Stomach (tissue), 19 donors: Measurements from ENCODE around the gene RHBDL1. TPM values are rescaled to one million over a fixed set of nuclear protein-coding genes. Genes with fewer than 3 reads are reported as not detected.
A peak's percentile ranks its signal among the peaks of the same experiment; 100 is the strongest.

ENCODE experiments used
- DNase-seq, 2 donors: peaks; one replicate each; pipeline versions ENCODE4 v3.0.0 to v3.0.0-alpha.2; 2013 to 2019
- H3K27ac ChIP-seq, 5 donors: fragments of 200-600 bp in 4 of 5; sonication (generic) in 4 of 5; one replicate each; pipeline ENCODE4 v1.5.1; 2013 to 2019; ENCODE audit warnings: mild to moderate bottlenecking in 1 of 5, moderate library complexity in 1 of 5
- H3K27me3 ChIP-seq, 3 donors: fragments of 200-600 bp; sonication (generic); one replicate each; pipeline ENCODE4 v1.5.1; 2017 to 2019; ENCODE audit warnings: mixed run types in 1 of 3
- H3K36me3 ChIP-seq, 4 donors: fragments of 200-600 bp; sonication (generic); 1 replicate in 3 of 4; 2 replicates in 1 of 4; pipeline ENCODE4 v1.5.1; 2016 to 2019
- H3K4me1 ChIP-seq, 4 donors: fragments of 200-600 bp; sonication (generic); one replicate each; pipeline ENCODE4 v1.5.1; 2016 to 2019
- H3K4me3 ChIP-seq, 4 donors: fragments of 200-600 bp; sonication (generic) in 3 of 4; one replicate each; pipeline ENCODE4 v1.5.1; 2016 to 2019; ENCODE audit warnings: mild to moderate bottlenecking in 1 of 4
- H3K9me3 ChIP-seq, 4 donors: fragments of 200-600 bp; sonication (generic); one replicate each; pipeline ENCODE4 v1.5.1; 2016 to 2019
- EP300 ChIP-seq: sonication (generic); formaldehyde crosslinking; IDR thresholded peaks from one replicate; pipeline ENCODE4 v1.6.1; 2017; ENCODE audit warnings: antibody characterized with exemption
- POLR2A ChIP-seq, 4 donors: fragments of 450-650 bp; IDR thresholded peaks; one replicate each; pipeline ENCODE4 v1.6.1; 2016; ENCODE audit warnings: antibody characterized with exemption in 4 of 4, control low read depth in 2 of 4, mild to moderate bottlenecking in 1 of 4, moderate library complexity in 1 of 4
- POLR2AphosphoS5 ChIP-seq, 3 donors: sonication (generic); formaldehyde crosslinking; IDR thresholded peaks; one replicate each; pipeline ENCODE4 v1.6.1; 2016; ENCODE audit warnings: antibody characterized with exemption in 3 of 3
- WGBS, 5 donors: extraction: QIAGEN DNeasy Blood & Tissue Kit in 3 of 5; methylation state at CpG; one replicate each; pipeline versions ENCODE4 v1.1.5 to v1.1.7; 2013 to 2018; 5-methylcytosine and 5-hydroxymethylcytosine counted together
- intact Hi-C: fragments of 100-400 bp; cut with DNase I; formaldehyde crosslinking; loops from one replicate; pipeline ENCODE4 v1.15.1; 2023; ENCODE audit warnings: low total_unique reads
- long read RNA-seq, 10 donors: transcript quantifications; one replicate each; lab custom pipeline, GENCODE V29; 2026
- polyA plus RNA-seq, 3 donors: library from polyadenylated mRNA; stranded (reverse); fragments of 200-250 nt; gene quantifications; one replicate each; pipeline ENCODE4 v1.2.3, GENCODE V29; 2013
- total RNA-seq, 5 donors: library from RNA; depleted of rRNA; stranded (reverse); fragments of >200 nt; gene quantifications; one replicate each; pipeline versions ENCODE4 v1.1.0 to v1.2.3, GENCODE V29; 2014 to 2016
- TF ChIP-seq, protein P1 (sequence below), 7 experiments: fragments of 450-650 bp in 4 of 7; fragments of 200-600 bp in 3 of 7; sonication (generic) in 3 of 7; IDR thresholded peaks; one replicate each; pipeline ENCODE4 v1.5.1; 2016 to 2019; ENCODE audit warnings: antibody characterized with exemption in 7 of 7, control low read depth in 2 of 7, mild to moderate bottlenecking in 1 of 7
- donor health status: healthy with polysubstance abuse.
- donor health status: Bipolar disorder and iron deficiency.
- donor health status: healthy.

The RHBDL1 gene
- total RNA-seq (10 to 100 TPM in 1 of 5 donors, 1 to 10 TPM in 2, not detected in 2; 1.3 to 48.7 (median 6.7) TPM), polyA plus RNA-seq (1 to 10 TPM in 2 of 3 donors, not detected in 1; 2.1 to 3.3 TPM)
- long read RNA-seq, donor 1: 0 reads
- long read RNA-seq, donor 2: 0 reads
- long read RNA-seq, donor 3: 0 reads
- long read RNA-seq, donor 4: 0 reads
- long read RNA-seq, donor 5: 0 reads
- long read RNA-seq, donor 6: 0 reads
- long read RNA-seq, donor 7: 0 reads
- long read RNA-seq, donor 8: 0 reads
- long read RNA-seq, donor 9: 0 reads
- long read RNA-seq, donor 10: 0 reads

DNA sequence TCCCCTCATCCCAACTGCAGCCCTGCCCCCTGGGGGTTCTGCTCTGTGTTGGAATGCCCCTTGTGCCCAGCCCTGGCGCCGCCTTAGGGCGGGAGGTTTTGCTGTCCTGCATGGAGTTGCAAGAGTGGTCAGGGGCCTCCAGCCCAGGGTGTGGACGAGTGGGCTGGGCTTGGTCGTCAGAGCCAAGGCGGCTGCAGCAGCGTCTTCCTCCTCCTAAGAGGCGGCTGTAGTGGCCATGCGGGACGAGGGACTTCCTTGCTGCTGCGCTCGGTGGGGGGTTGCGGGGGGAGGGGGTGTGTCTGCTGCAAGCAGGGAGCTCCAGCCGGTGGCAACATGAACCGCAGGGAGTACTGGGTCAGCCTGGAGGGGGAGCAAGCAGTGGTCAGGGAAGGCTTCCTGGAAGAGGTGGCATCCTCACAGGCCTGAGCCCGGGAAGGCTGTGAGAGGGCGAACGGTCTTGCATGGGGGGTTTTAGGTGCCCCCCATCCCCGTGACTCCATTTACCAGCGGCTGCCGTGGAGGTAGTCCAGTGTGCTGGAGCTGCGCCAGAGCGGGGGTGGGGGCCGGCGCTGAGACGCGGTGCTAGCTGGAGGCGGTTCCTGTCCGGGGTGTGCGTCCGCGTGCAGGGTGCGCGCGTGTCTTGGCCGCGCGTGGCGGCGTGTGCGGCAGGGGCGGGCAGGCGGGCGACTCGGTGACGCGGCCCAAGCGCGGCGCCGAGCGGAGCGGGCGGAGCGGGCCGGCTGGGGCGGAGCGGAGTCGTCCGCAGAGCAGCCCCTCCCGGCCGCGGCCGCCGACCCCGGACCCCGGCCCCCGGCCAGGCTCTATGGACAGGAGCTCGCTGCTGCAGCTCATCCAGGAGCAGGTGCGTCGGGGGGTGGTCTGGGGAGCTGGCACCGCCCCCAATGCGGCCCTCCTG lies at the start of gene RHBDL1:
TSS of gene RHBDL1 (plus strand) at position 704 of the 916 bp plus-strand sequence. CDS start at position 824, 120 bp downstream.
- 3 to 11% (median 6%) methylated on average over 25 to 73 of the region's 73 CpGs for WGBS, 5 donors
- peaks cover 37 to 42% (median 41%) of the 10 kb centered on the region in 4 donors for H3K36me3 ChIP-seq
- TF ChIP-seq POLR2AphosphoS5 (IDR thresholded peaks at IDR 0.05) (no peak), POLR2A (IDR thresholded peaks at IDR 0.05) (no peak), EP300 (no peak)
- TF ChIP-seq, protein P1, sequence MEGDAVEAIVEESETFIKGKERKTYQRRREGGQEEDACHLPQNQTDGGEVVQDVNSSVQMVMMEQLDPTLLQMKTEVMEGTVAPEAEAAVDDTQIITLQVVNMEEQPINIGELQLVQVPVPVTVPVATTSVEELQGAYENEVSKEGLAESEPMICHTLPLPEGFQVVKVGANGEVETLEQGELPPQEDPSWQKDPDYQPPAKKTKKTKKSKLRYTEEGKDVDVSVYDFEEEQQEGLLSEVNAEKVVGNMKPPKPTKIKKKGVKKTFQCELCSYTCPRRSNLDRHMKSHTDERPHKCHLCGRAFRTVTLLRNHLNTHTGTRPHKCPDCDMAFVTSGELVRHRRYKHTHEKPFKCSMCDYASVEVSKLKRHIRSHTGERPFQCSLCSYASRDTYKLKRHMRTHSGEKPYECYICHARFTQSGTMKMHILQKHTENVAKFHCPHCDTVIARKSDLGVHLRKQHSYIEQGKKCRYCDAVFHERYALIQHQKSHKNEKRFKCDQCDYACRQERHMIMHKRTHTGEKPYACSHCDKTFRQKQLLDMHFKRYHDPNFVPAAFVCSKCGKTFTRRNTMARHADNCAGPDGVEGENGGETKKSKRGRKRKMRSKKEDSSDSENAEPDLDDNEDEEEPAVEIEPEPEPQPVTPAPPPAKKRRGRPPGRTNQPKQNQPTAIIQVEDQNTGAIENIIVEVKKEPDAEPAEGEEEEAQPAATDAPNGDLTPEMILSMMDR (IDR thresholded peaks at IDR 0.05): no peak
- peak within 1 kb of the TSS in 2 of 5 donors; percentile 25 to 67 for H3K27ac ChIP-seq
- H3K4me3 ChIP-seq: peak within 1 kb of the TSS; percentile 36 to 45 (median 38)
- DNase-seq: peak in 1 of 2 donors; percentile 76
- no peaks in the 10 kb centered on the region for H3K9me3 ChIP-seq
- intact Hi-C loops: no loop called here
- peaks cover 22 to 50% (median 47%) of the 10 kb centered on the region in 4 donors for H3K4me1 ChIP-seq
- H3K27me3 ChIP-seq: peaks cover 0 to 18% (median 0%) of the 10 kb centered on the region in 3 donors

DNA sequence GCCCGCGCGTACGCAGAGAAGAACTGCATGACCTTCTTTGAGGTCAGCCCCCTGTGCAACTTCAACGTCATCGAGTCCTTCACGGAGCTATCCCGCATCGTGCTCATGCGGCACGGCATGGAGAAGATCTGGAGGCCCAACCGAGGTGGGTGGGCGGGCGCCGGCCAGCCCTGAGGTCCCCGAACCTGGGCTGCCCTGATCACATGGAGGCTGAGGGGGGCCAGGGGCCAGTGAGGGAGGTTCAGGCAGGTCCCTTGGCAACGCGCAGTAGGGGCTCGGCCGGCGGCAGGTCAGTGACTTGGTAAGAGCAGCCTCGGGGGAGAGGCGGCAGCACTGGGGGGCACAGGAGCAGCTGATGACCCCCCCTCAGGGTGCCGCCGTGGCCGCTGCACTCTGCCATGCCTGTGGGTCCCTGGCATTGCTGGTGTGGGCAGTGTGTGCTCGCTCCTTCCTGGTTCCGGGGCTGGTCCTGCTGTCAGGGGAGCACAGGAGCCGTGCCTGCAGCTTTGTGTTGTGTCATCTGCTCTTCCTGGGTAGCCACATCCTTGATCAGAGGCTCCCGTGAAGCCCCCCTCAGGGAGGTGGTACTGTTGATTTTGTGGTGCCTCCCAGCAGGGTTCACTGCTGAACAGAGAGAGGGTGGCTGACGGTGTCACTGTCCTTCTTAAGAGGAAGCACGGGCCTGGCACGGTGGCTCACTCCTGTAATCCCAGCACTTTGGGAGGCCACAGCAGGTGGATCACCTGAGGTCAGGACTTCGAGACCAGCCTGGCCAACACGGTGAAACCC lies 49.3 kb upstream of the RHBDL1 start:
- Histone ChIP-seq H3K36me3 (peaks cover 19 to 49% (median 45%) of the 10 kb centered on the region in 4 donors), H3K27ac (peak overlapping the region in 1 of 5 donors; percentile 29), H3K9me3 (no peaks in the 10 kb centered on the region), H3K4me1 (peaks cover 33 to 43% (median 37%) of the 10 kb centered on the region in 4 donors), H3K27me3 (peaks cover 0 to 4% (median 0%) of the 10 kb centered on the region in 3 donors), H3K4me3 (no peak overlapping the region)
- intact Hi-C loops: no loop called here
- no peak for DNase-seq
- 95 to 96% (median 96%) methylated on average over 5 to 35 of the region's 35 CpGs for WGBS, 5 donors
- TF ChIP-seq EP300: no peak

DNA sequence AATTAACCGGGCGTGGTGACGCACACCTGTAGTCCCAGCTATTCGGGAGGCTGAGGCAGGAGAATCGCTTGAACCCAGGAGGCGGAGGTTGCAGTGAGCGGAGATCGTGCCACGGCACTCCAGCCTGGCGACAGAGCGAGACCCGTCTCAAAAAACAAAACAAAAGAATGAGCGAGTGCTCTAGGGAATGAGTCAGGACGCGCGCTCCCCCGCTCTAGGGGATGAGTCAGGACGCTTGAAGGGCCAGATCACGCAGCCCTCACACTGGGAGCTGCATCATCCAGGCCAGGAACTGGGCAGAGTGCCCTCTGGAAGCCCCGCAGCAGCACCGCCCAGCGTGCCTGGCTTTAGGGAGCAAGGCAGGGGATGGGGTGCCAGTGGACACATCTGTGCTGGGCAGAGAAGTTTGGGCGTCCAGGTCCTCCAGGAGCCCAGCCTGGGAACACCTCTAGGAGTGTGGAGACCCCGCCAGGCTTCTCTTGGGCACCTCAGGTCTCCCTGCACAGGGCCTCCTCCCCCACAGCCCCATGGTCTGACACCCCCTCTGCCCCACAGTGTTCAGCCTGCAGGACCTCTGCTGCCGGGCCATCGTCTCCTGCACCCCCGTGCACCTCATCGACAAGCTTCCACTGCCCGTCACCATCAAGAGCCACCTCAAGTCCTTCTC lies 48.6 kb upstream of the RHBDL1 start:
- peak in 1 of 2 donors; percentile 26 for DNase-seq
- Histone ChIP-seq H3K4me1 (peaks cover 27 to 42% (median 33%) of the 10 kb centered on the region in 4 donors), H3K9me3 (no peaks in the 10 kb centered on the region), H3K4me3 (no peak overlapping the region), H3K27ac (peak overlapping the region in 1 of 5 donors; percentile 29), H3K27me3 (peaks cover 0 to 6% (median 0%) of the 10 kb centered on the region in 3 donors), H3K36me3 (peaks cover 19 to 47% (median 43%) of the 10 kb centered on the region in 4 donors)
- WGBS, 5 donors: 86 to 94% (median 88%) methylated on average over 27 to 29 of the region's 29 CpGs
- TF ChIP-seq POLR2A (IDR thresholded peaks at IDR 0.05) (no peak), EP300 (no peak), POLR2AphosphoS5 (IDR thresholded peaks at IDR 0.05) (no peak)
- TF ChIP-seq, protein P1 (IDR thresholded peaks at IDR 0.05): no peak
- intact Hi-C loops: no loop called here

DNA sequence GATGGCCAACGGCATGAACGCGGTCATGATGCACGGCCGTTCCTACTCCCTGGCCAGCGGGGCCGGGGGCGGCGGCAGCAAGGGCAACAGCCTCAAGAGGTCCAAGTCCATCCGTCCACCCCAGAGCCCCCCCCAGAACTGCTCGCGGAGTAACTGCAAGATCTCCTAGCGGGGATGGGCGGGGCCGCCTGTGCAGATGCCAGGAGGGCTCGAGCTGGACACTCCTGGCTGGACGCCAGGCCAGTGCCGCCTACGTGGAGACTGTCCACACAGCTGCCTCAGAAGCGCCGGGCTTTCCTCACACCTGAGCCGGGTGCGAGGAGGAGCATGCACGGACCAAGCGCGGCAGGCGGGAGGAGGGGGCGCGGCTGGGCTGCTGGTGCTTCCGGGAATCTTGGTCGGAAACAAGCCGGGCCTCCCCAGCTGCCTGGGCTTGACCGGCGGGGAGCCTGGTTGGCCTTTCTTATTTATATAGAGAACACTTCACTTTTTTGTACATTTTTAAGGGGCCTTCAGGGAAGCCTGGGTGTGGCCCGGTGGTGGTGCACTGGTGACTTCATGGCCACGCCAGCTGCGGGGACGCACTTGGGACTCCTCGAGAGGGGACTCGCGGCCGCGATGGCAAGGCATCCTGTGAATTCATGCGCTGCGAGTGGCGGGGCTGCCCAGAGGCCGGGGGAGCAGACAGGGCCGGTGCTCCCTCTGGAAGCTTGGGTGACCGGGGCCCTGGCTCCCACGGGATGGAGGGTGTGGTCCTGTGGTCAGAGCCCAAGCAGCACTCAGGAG lies 47.8 kb upstream of the RHBDL1 start:
- Histone ChIP-seq H3K36me3 (peaks cover 19 to 50% (median 45%) of the 10 kb centered on the region in 4 donors), H3K9me3 (no peaks in the 10 kb centered on the region), H3K27me3 (peaks cover 0 to 13% (median 0%) of the 10 kb centered on the region in 3 donors), H3K4me1 (peaks cover 23 to 37% (median 27%) of the 10 kb centered on the region in 4 donors), H3K4me3 (no peak overlapping the region), H3K27ac (no peak overlapping the region)
- peak; percentile 58 to 61 for DNase-seq
- intact Hi-C loops: no loop called here
- 72 to 84% (median 77%) methylated on average over 49 to 50 of the region's 50 CpGs for WGBS, 5 donors
- TF ChIP-seq, protein P1 (IDR thresholded peaks at IDR 0.05): no peak
- TF ChIP-seq POLR2AphosphoS5 (IDR thresholded peaks at IDR 0.05) (no peak), POLR2A (IDR thresholded peaks at IDR 0.05) (no peak), EP300 (no peak)
